Stimulated activated CD8-positive, alpha-beta memory T cell treated with anti-CD3 and anti-CD28 coated beads, Interleukin-12 subunit alpha, Interleukin-12 subunit beta, amount 100 ng/mL, for 24 hours (primary cell): ENCODE data around the gene NME3.

Experiments
- DNase-seq: peaks from one replicate; pipeline ENCODE4 v3.0.0-alpha.2; 2020; ENCODE audit errors: extremely low read depth

NME3 gene

GRCh38 chr16:1727651-1728624 is 43.4 kb downstream of the NME3 start:
- DNase-seq: no peak

DNA sequence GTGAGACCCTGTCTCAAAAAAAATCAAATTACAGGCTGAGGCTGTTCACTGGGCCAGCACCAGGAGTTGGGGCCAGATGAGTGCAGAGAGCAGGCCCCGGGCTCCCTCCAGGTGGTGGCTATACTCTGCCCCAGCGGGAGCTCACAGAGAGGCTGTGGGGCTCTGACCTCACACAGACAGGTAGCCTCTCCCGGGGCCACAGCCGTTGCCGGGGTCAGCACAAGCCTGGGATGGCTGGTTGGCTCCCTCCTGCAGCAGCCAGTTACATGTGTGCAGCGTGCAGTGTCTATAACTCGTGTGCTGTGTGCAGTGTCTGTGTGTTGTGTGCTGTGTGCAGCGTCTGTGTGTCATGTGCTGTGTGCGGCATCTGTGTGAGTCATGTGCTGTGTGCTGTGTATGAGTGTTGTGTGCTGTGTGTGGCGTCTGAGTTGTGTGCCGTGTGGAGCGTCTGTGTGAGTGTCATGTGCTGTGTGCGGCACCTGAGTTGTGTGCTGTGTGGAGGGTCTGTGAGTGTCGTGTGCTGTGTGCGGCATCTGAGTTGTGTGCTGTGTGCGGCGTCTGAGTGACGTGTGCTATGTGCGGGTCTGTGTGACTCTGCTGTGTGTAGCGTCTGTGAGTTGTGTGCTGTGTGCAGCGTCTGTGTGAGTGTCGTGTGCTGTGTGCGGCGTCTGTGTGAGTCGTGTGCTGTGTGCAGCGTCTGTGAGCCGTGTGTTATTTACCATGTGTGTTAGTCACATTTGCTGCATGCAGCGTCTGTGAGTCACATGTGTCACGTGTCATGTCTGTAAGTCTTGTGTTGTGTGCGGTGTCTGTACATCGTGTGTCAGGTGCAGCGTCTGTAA is 44.5 kb downstream of the NME3 start:
- no peak for DNase-seq

DNA sequence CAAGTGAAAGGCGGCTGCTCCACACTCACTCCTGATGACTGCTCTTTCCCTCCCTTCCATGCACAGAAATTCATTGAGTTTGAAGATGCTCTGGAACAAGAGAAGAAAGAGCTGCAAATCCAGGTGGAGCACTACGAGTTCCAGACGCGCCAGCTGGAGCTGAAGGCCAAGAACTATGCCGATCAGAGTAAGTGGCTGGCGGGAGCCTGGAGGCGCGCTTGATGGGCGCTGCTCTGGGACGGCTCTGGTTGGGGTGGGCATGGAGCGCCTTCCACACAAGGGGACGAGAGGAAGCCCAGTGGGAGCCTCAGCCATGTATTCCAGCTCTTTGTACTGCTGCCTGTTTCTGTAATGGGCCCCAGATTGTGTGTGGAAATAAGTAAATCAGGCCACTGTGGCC is 46.9 kb downstream of the NME3 start:
- DNase-seq: no peak

DNA sequence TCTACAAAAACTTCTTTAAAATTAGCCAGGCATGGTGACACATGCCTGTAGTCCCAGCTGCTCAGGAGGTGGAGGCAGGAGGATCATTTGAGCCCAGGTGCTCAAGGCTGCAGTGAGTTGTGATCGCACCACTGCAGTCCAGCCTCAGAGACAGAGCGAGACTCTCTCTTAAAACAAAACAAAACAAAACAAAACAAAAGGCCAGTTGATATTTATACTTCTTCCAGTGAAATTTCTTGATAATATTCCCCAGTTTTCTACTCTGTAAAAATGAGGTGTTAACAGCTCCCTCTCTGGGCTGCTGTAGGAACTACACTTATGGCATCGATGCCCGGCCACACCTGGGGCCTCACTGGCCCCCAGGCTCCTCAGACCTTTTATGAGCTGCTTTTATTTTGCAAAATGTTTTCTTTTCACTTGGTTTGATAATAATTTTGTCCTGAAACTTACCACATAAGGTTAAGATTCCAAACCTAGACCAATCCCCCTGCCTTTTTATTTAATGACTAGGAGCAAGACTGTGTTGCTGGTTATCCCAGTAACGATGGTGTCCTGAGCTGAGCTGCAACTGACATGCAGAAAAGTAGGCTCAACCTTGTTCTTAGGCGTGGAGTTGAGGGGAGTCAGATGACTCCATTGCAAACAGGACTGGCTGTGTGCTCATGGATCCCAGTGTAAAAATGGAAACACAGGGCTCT is 47.7 kb downstream of the NME3 start:
- DNase-seq: no peak

DNA sequence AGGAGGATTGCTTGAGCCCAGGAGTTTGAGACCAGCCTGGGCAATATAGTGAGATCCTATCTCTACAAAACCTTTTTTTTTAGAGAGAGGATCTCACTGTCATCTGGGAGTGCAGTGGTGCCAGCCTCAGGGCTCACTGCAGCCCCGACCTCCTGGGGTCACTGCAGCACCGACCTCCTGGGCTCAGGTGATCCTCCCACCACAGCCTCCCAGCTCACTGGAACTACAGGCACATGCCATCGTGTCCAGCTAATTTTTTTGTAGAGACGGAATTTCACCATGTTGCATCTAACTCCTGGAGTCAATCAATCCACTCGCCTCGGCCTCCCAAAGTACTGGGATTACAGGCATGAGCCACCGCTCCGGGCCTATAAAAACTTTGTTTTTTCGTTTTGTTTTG is 50.0 kb downstream of the NME3 start:
- no peak for DNase-seq
